HK-2 (cell line): Measurements from ENCODE around the gene IFT122.

Source experiments
- DNase-seq: peaks from one replicate; pipeline ENCODE4 v3.0.0-alpha.2; 2018; ENCODE audit not compliant: unreplicated experiment

Gene IFT122

GRCh38 chr3:129416415-129416814 is 23.6 kb upstream of the IFT122 start:
- DNase-seq, result no peak

GRCh38 chr3:129417326-129417725 is 22.7 kb upstream of the IFT122 start:
- no peak for DNase-seq

GRCh38 chr3:129418041-129418973 is 21.7 kb upstream of the IFT122 start:
- DNase-seq, result no peak

- DNase-seq, result no peak
Observed at GRCh38 chr3:129419476-129419875, 20.5 kb upstream of the IFT122 start.

- DNase-seq, result no peak
Observed at GRCh38 chr3:129421236-129421883, 18.7 kb upstream of the IFT122 start.

GRCh38 chr3:129421988-129422745 is 17.9 kb upstream of the IFT122 start:
- no peak for DNase-seq

GRCh38 chr3:129422897-129423296 is 17.1 kb upstream of the IFT122 start:
- DNase-seq, result no peak

- no peak for DNase-seq
Observed at GRCh38 chr3:129424185-129424841, 15.7 kb upstream of the IFT122 start.

GRCh38 chr3:129425213-129425612 is 14.8 kb upstream of the IFT122 start:
- DNase-seq, result no peak

- DNase-seq, result no peak
Observed at GRCh38 chr3:129425619-129426018, 14.4 kb upstream of the IFT122 start.

GRCh38 chr3:129428007-129428375 is 12.0 kb upstream of the IFT122 start:
- no peak for DNase-seq

GRCh38 chr3:129428376-129429079 is 11.5 kb upstream of the IFT122 start, which contains the start of gene EFCAB12:
Gene EFCAB12 (minus strand): TSS chr3:129428636. CDS start chr3:129428488, 148 bp downstream.
- peak; percentile 94 for DNase-seq

GRCh38 chr3:129429080-129429451 is 11.0 kb upstream of the IFT122 start:
- DNase-seq, result no peak

- DNase-seq, result no peak
Observed at GRCh38 chr3:129429602-129430001, 10.4 kb upstream of the IFT122 start.

GRCh38 chr3:129432036-129432435 is 8.0 kb upstream of the IFT122 start:
- no peak for DNase-seq

GRCh38 chr3:129432671-129433070 is 7.4 kb upstream of the IFT122 start:
- peak; percentile 24 for DNase-seq

- no peak for DNase-seq
Observed at GRCh38 chr3:129433565-129433964, 6.5 kb upstream of the IFT122 start.

- no peak for DNase-seq
Observed at GRCh38 chr3:129434140-129434539, 5.9 kb upstream of the IFT122 start.

GRCh38 chr3:129435367-129435766 is 4.7 kb upstream of the IFT122 start:
- no peak for DNase-seq

- DNase-seq, result no peak
Observed at GRCh38 chr3:129439226-129439816, 703 bp upstream of the IFT122 start.
